Endothelial cell of umbilical vein (primary cell): ENCODE results near the gene CAMKMT. TPM values are rescaled to one million over a fixed set of nuclear protein-coding genes. Genes with fewer than 3 reads are reported as not detected.

Source experiments
- BruUV-seq: library from RNA; stranded (reverse); fragments of 400-500 nt; replicated peaks from 2 replicates; lab custom pipeline; 2021; lab: Mats Ljungman, UMichigan
- CTCF ChIA-PET: fragments of 300-600, 350-600 bp; sonication (Branson Sonifier 250); formaldehyde crosslinking; loops from one replicate; lab custom pipeline; 2021; ENCODE audit warnings: antibody characterized with exemption, inconsistent platforms; lab: Charles Lee
- POLR2A ChIA-PET: fragments of 300-600, 350-600 bp; sonication (Branson Sonifier 250); formaldehyde crosslinking; loops from one replicate; lab custom pipeline; 2021; ENCODE audit warnings: antibody characterized with exemption, inconsistent platforms; lab: Charles Lee
- DNase-seq: peaks from one replicate; pipeline ENCODE4 v3.0.0-alpha.2; 2011; ENCODE audit warnings: low read depth, low spot score
- FAIRE-seq: peaks from 2 replicates; lab custom pipeline; 2011; peaks lifted over from hg19 to GRCh38; lab: Jason Lieb, UNC
- H2AFZ ChIP-seq: 2 replicates; pipeline ENCODE4 v1.6.0; 2012; ENCODE audit warnings: low read depth, low read length, control low read depth, inconsistent platforms
- H3K27ac ChIP-seq: 2 replicates; pipeline ENCODE4 v1.5.1; 2011; ENCODE audit warnings: low read depth, mild to moderate bottlenecking, control low read depth, low read length, moderate library complexity; ENCODE audit not compliant: insufficient read depth
- H3K27me3 ChIP-seq, 2 experiments: 2 replicates each; pipeline versions ENCODE4 v1.6.0 to v1.6.1; 2011; ENCODE audit warnings: low read length in 2 of 2, mixed read lengths in 1 of 2; ENCODE audit not compliant: control insufficient read depth in 2 of 2, insufficient read depth in 2 of 2
- H3K36me3 ChIP-seq, 2 experiments: 2 replicates in 1 of 2; 3 replicates in 1 of 2; pipeline ENCODE4 v1.5.1; 2011; ENCODE audit warnings: low read length in 2 of 2, mild to moderate bottlenecking in 1 of 2, moderate library complexity in 1 of 2; ENCODE audit not compliant: control insufficient read depth in 2 of 2, insufficient read depth in 2 of 2; ENCODE audit errors: extremely low read depth in 1 of 2
- H3K4me1 ChIP-seq: 3 replicates; pipeline ENCODE4 v1.5.1; 2011; ENCODE audit warnings: mild to moderate bottlenecking, low read length; ENCODE audit not compliant: control insufficient read depth, insufficient read depth; ENCODE audit errors: extremely low read depth
- H3K4me2 ChIP-seq: 2 replicates; pipeline ENCODE4 v1.6.1; 2011; ENCODE audit warnings: low read length, control low read depth, mixed read lengths; ENCODE audit not compliant: insufficient read depth
- H3K4me3 ChIP-seq, 3 experiments: fragments of 200-600 bp in 1 of 3; sonication (generic), shearing (Covaris generic) in 1 of 3; replicated peaks in 1 of 3; 2 replicates each; pipeline ENCODE4 v1.5.1; 2011 to 2016; ENCODE audit warnings: control low read depth in 3 of 3, low read length in 3 of 3, mild to moderate bottlenecking in 2 of 3, inconsistent platforms in 1 of 3, low read depth in 1 of 3, moderate library complexity in 1 of 3; ENCODE audit not compliant: insufficient read depth in 1 of 3
- H3K79me2 ChIP-seq: 2 replicates; pipeline ENCODE4 v1.6.0; 2012; ENCODE audit warnings: low read length, inconsistent platforms; ENCODE audit not compliant: control insufficient read depth, insufficient read depth
- H3K9ac ChIP-seq: replicated peaks from 2 replicates; pipeline ENCODE3; 2011; ENCODE audit warnings: low read length, control low read depth; ENCODE audit not compliant: insufficient read depth; ENCODE audit errors: extremely low read depth
- H3K9me1 ChIP-seq: replicated peaks from 3 replicates; pipeline ENCODE4 v1.6.0; 2011; ENCODE audit warnings: mild to moderate bottlenecking, low read length; ENCODE audit not compliant: control insufficient read depth, insufficient read depth; ENCODE audit errors: extremely low read depth
- H3K9me3 ChIP-seq: replicated peaks from 2 replicates; pipeline ENCODE4 v1.5.1; 2012; ENCODE audit warnings: low read length, inconsistent platforms; ENCODE audit not compliant: control insufficient read depth, insufficient read depth
- H4K20me1 ChIP-seq: replicated peaks from 2 replicates; pipeline ENCODE3; 2011; ENCODE audit warnings: mild to moderate bottlenecking, low read length; ENCODE audit not compliant: control insufficient read depth, insufficient read depth; ENCODE audit errors: extremely low read depth
- EZH2 ChIP-seq: IDR thresholded peaks from 2 replicates; pipeline ENCODE4 v1.6.1; 2012; ENCODE audit warnings: borderline replicate concordance, low read depth, mild to moderate bottlenecking, moderate library complexity, low read length, inconsistent platforms; ENCODE audit not compliant: severe bottlenecking
- FOS ChIP-seq: IDR thresholded peaks from 2 replicates; pipeline ENCODE4 v1.6.1; 2011; ENCODE audit warnings: mild to moderate bottlenecking, low read length, moderate library complexity, borderline replicate concordance; ENCODE audit not compliant: insufficient read depth
- GATA2 ChIP-seq: IDR thresholded peaks from 2 replicates; pipeline ENCODE4 v1.7.0; 2011; ENCODE audit warnings: low read depth, mild to moderate bottlenecking, moderate library complexity, mixed read lengths, low read length; ENCODE audit not compliant: insufficient read length, insufficient read depth
- JUN ChIP-seq: IDR thresholded peaks from 2 replicates; pipeline ENCODE4 v1.6.1; 2011; ENCODE audit warnings: borderline replicate concordance, low read depth; ENCODE audit not compliant: insufficient read length, insufficient read depth
- MYC ChIP-seq: IDR thresholded peaks from one replicate; pipeline ENCODE4 v1.6.1; 2011; ENCODE audit warnings: mild to moderate bottlenecking, low read depth, low read length
- POLR2A ChIP-seq: IDR thresholded peaks from 2 replicates; pipeline ENCODE4 v1.6.1; 2012; ENCODE audit warnings: low read depth, mild to moderate bottlenecking, control low read depth, low read length
- POLR2AphosphoS5 ChIP-seq: IDR thresholded peaks from 2 replicates; pipeline ENCODE4 v1.6.1; 2012; ENCODE audit warnings: low read depth, mild to moderate bottlenecking, control low read depth, low read length, moderate library complexity; ENCODE audit not compliant: insufficient read depth
- dilution Hi-C: fragments of 300-500 bp; cut with MboI; formaldehyde crosslinking; loops from one replicate; pipeline ENCODE4 v1.15.0; 2019; ENCODE audit warnings: low sequenced_read_pairs; ENCODE audit not compliant: extremely low pct_ligation_motif_present
- intact Hi-C: fragments of 100-400 bp; cut with micrococcal nuclease; formaldehyde crosslinking; loops from one replicate; pipeline ENCODE4 v1.10.0; 2022
- polyA plus RNA-seq, 4 experiments: library from polyadenylated mRNA; depleted of rRNA in 3 of 4; stranded (reverse) in 3 of 4; unstranded in 1 of 4; fragments of >200 nt; gene quantifications; 2 replicates each; pipeline versions ENCODE4 v1.2.1 to v1.2.3, GENCODE V29; 2011 to 2012; ENCODE audit warnings: missing spikeins in 1 of 4
- total RNA-seq: library from RNA; stranded (reverse); gene quantifications from 2 replicates; pipeline ENCODE4 v1.2.3, GENCODE V29; 2021
- TF ChIP-seq, protein P1 (sequence below), 2 donors: IDR thresholded peaks; 1 replicate in 1 of 2; 2 replicates in 1 of 2; pipeline ENCODE4 v1.5.1; 2011; ENCODE audit warnings: low read length in 2 of 2, mild to moderate bottlenecking in 2 of 2, moderate library complexity in 2 of 2, control low read depth in 1 of 2, inconsistent platforms in 1 of 2, low read depth in 1 of 2; ENCODE audit not compliant: insufficient read depth in 1 of 2; ENCODE audit errors: extremely low read depth in 1 of 2
- TF ChIP-seq, protein P2 (sequence below): IDR thresholded peaks from 2 replicates; pipeline ENCODE4 v1.6.1; 2011; ENCODE audit not compliant: insufficient read depth, insufficient read length

Gene CAMKMT
- total and polyA plus RNA-seq, 2 donors (not counting 3 experiments of a cell fraction or from before 2014, with no cell fraction given) = 4.1 to 10.7 TPM

GRCh38 chr2:44315945-44316344 lies 45.8 kb upstream of the CAMKMT start:
- Histone ChIP-seq H4K20me1 (no peaks in the 10 kb centered on the region), H3K79me2 (no peaks in the 10 kb centered on the region), H3K4me3 (no peak overlapping the region), H3K27ac (no peak overlapping the region), H3K27me3 (no peaks in the 10 kb centered on the region), H2AFZ (no peak overlapping the region), H3K4me2 (no peak overlapping the region), H3K4me1 (no peaks in the 10 kb centered on the region), H3K9ac (no peak overlapping the region), H3K9me3 (no peaks in the 10 kb centered on the region), H3K9me1 (no peaks in the 10 kb centered on the region), H3K36me3 (peaks cover 2 to 3% of the 10 kb centered on the region in 2 experiments)
- dilution Hi-C loops (no loop called here), intact Hi-C loops (no loop called here)
- no TSS peak for BruUV-seq
- POLR2A ChIA-PET = no interaction called here
- CTCF ChIA-PET = no interaction called here
- TF ChIP-seq, protein P1, sequence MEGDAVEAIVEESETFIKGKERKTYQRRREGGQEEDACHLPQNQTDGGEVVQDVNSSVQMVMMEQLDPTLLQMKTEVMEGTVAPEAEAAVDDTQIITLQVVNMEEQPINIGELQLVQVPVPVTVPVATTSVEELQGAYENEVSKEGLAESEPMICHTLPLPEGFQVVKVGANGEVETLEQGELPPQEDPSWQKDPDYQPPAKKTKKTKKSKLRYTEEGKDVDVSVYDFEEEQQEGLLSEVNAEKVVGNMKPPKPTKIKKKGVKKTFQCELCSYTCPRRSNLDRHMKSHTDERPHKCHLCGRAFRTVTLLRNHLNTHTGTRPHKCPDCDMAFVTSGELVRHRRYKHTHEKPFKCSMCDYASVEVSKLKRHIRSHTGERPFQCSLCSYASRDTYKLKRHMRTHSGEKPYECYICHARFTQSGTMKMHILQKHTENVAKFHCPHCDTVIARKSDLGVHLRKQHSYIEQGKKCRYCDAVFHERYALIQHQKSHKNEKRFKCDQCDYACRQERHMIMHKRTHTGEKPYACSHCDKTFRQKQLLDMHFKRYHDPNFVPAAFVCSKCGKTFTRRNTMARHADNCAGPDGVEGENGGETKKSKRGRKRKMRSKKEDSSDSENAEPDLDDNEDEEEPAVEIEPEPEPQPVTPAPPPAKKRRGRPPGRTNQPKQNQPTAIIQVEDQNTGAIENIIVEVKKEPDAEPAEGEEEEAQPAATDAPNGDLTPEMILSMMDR (IDR thresholded peaks at IDR 0.05; ENCODE audit: extremely low read depth in 1 of 2, insufficient read depth in 1 of 2, low read depth in 1 of 2, low read length in 2 of 2) = no peak
- TF ChIP-seq POLR2A (no peak), POLR2AphosphoS5 (no peak), JUN (no peak), FOS (no peak), EZH2 (no peak), MYC (no peak), GATA2 (no peak)
- TF ChIP-seq, protein P2, sequence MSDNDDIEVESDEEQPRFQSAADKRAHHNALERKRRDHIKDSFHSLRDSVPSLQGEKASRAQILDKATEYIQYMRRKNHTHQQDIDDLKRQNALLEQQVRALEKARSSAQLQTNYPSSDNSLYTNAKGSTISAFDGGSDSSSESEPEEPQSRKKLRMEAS = no peak
- DNase-seq = no peak
- FAIRE-seq = no peak
